Caco-2 (cell line): Measurements from ENCODE around the gene GAL3ST3. TPM values are rescaled to one million over a fixed set of nuclear protein-coding genes. Genes with fewer than 3 reads are reported as not detected.
A peak's percentile ranks its signal among the peaks of the same experiment; 100 is the strongest.

ENCODE experiments used
- BruUV-seq: library from RNA; stranded (reverse); fragments of 400-500 nt; replicated peaks from 2 replicates; lab custom pipeline; 2021; lab: Mats Ljungman, UMichigan
- CTCF ChIA-PET: fragments of 300-600 bp; sonication (Branson Sonifier 250); formaldehyde crosslinking; loops from one replicate; lab custom pipeline; 2022; ENCODE audit warnings: antibody characterized with exemption; lab: Charles Lee
- POLR2A ChIA-PET: fragments of 300-600 bp; sonication (Branson Sonifier 250); formaldehyde crosslinking; loops from one replicate; lab custom pipeline; 2022; ENCODE audit warnings: antibody characterized with exemption; lab: Charles Lee
- DNase-seq, 2 experiments: peaks; one replicate each; pipeline versions ENCODE4 v3.0.0 to v3.0.0-alpha.2; 2020 to 2022
- H3K27me3 ChIP-seq: replicated peaks from 2 replicates; pipeline ENCODE4 v1.6.0; 2011; ENCODE audit warnings: low read length; ENCODE audit not compliant: control insufficient read depth, insufficient read depth
- H3K36me3 ChIP-seq: 2 replicates; pipeline ENCODE4 v1.5.1; 2011; ENCODE audit warnings: low read length; ENCODE audit not compliant: control insufficient read depth, insufficient read depth
- H3K4me1 ChIP-seq: fragments of 250-450 bp; sonication (Bioruptor Pico); 2 replicates; pipeline ENCODE4 v1.5.1; 2020; ENCODE audit warnings: mild to moderate bottlenecking
- H3K4me3 ChIP-seq: 2 replicates; pipeline ENCODE4 v1.5.1; 2011; ENCODE audit warnings: low read depth, mild to moderate bottlenecking, control low read depth, low read length
- H3K9me3 ChIP-seq: fragments of 250-450 bp; sonication (Bioruptor Pico); 2 replicates; pipeline ENCODE4 v1.5.1; 2020; ENCODE audit warnings: mild to moderate bottlenecking, moderate library complexity
- H3K27ac Mint-ChIP-seq: one replicate; pipeline ENCODE4 v1.8.0; 2022; ENCODE audit warnings: mixed read lengths; ENCODE audit not compliant: unreplicated experiment
- H3K27me3 Mint-ChIP-seq: one replicate; pipeline ENCODE4 v1.8.0; 2022; ENCODE audit warnings: mixed read lengths; ENCODE audit not compliant: insufficient read depth, unreplicated experiment
- H3K36me3 Mint-ChIP-seq: one replicate; pipeline ENCODE4 v1.8.0; 2022; ENCODE audit warnings: mild to moderate bottlenecking, mixed read lengths; ENCODE audit not compliant: insufficient read depth, unreplicated experiment
- H3K4me1 Mint-ChIP-seq: one replicate; pipeline ENCODE4 v1.8.0; 2022; ENCODE audit warnings: low read depth, mixed read lengths; ENCODE audit not compliant: unreplicated experiment
- H3K4me3 Mint-ChIP-seq: one replicate; pipeline ENCODE4 v1.8.0; 2022; ENCODE audit warnings: mild to moderate bottlenecking, moderate library complexity, mixed read lengths; ENCODE audit not compliant: unreplicated experiment
- H3K9me3 Mint-ChIP-seq: one replicate; pipeline ENCODE4 v1.8.0; 2022; ENCODE audit warnings: mixed read lengths; ENCODE audit not compliant: unreplicated experiment
- CTCF ChIP-seq, 2 experiments: fragments of 200-600 bp in 1 of 2; IDR thresholded peaks; 1 replicate in 1 of 2; 2 replicates in 1 of 2; pipeline versions ENCODE4 v1.5.1 to v1.8.0; 2011 to 2022; ENCODE audit warnings: antibody characterized with exemption in 1 of 2, control low read depth in 1 of 2, inconsistent platforms in 1 of 2, low read depth in 1 of 2, low read length in 1 of 2, mild to moderate bottlenecking in 1 of 2, moderate library complexity in 1 of 2; ENCODE audit not compliant: insufficient read depth in 1 of 2, severe bottlenecking in 1 of 2, unreplicated experiment in 1 of 2
- intact Hi-C: fragments of 100-400 bp; cut with micrococcal nuclease; formaldehyde crosslinking; loops from one replicate; pipeline ENCODE4 v1.10.0; 2022; ENCODE audit not compliant: unreplicated experiment
- total RNA-seq: library from RNA; stranded (reverse); gene quantifications from 2 replicates; pipeline ENCODE4 v1.2.3, GENCODE V29; 2022

The GAL3ST3 gene
- total RNA-seq, 1 experiment from 2014 or later, result not detected

GRCh38 chr11:66056501-66056900, 7.5 kb upstream of the GAL3ST3 start:
- DNase-seq, result no peak
- TF ChIP-seq CTCF (IDR thresholded peaks at IDR 0.05; ENCODE audit: insufficient read depth in 1 of 2, low read depth in 1 of 2, low read length in 1 of 2, severe bottlenecking in 1 of 2, unreplicated experiment in 1 of 2), result no peak
- peaks cover 18% of the 10 kb centered on the region for H3K36me3 ChIP-seq
- Mint-ChIP-seq H3K27me3 (no peaks in the 10 kb centered on the region), H3K4me1 (peaks cover 7% of the 10 kb centered on the region), H3K36me3 (peaks cover 89% of the 10 kb centered on the region), H3K9me3 (no peaks in the 10 kb centered on the region), H3K4me3 (no peak overlapping the region), H3K27ac (no peak overlapping the region)
- CTCF ChIA-PET, result no interaction called here
- no TSS peak for BruUV-seq
- H3K4me1 ChIP-seq, result peaks cover 3% of the 10 kb centered on the region; the same call in 1 of the 2 replicates
- H3K4me3 ChIP-seq, result no peak overlapping the region
- H3K27me3 ChIP-seq, result no peaks in the 10 kb centered on the region
- POLR2A ChIA-PET, result interaction anchor here (0.6 kb wide), 1 partner anchor 59 kb away, joined by 5 read pairs; no protein-coding TSS in a partner anchor
- H3K9me3 ChIP-seq, result no peaks in the 10 kb centered on the region
- intact Hi-C loops, result no loop called here

GRCh38 chr11:66055021-66055420, 6.1 kb upstream of the GAL3ST3 start:
- POLR2A ChIA-PET, result no interaction called here
- Mint-ChIP-seq H3K27ac (no peak overlapping the region), H3K9me3 (no peaks in the 10 kb centered on the region), H3K4me3 (peak overlapping the region; percentile 56), H3K4me1 (peaks cover 14% of the 10 kb centered on the region), H3K36me3 (peaks cover 74% of the 10 kb centered on the region), H3K27me3 (no peaks in the 10 kb centered on the region)
- no TSS peak for BruUV-seq
- Histone ChIP-seq H3K9me3 (no peaks in the 10 kb centered on the region), H3K36me3 (peaks cover 17% of the 10 kb centered on the region), H3K4me1 (peaks cover 9% of the 10 kb centered on the region), H3K4me3 (no peak overlapping the region), H3K27me3 (no peaks in the 10 kb centered on the region)
- no peak for DNase-seq
- CTCF ChIA-PET, result no interaction called here
- intact Hi-C loops, result no loop called here
- no peak for TF ChIP-seq CTCF (IDR thresholded peaks at IDR 0.05; ENCODE audit: insufficient read depth in 1 of 2, low read depth in 1 of 2, low read length in 1 of 2, severe bottlenecking in 1 of 2, unreplicated experiment in 1 of 2)

- H3K4me3 ChIP-seq, result peak overlapping the region; percentile 71
- peak in 1 of 2 experiments; percentile 8 for TF ChIP-seq CTCF (IDR thresholded peaks at IDR 0.05; ENCODE audit: insufficient read depth in 1 of 2, low read depth in 1 of 2, low read length in 1 of 2, severe bottlenecking in 1 of 2, unreplicated experiment in 1 of 2)
- no peaks in the 10 kb centered on the region for H3K9me3 Mint-ChIP-seq
- H3K4me1 ChIP-seq, result peaks cover 9% of the 10 kb centered on the region
- POLR2A ChIA-PET, result interaction anchor here (0.5 to 2.3 kb wide), 13 partner anchors 10 to 941 kb away, joined by 3 to 14 read pairs (median 4); partner anchors contain the start of genes BANF1, CCDC85B, KAT5 and TM7SF2
- peaks cover 51% of the 10 kb centered on the region for H3K36me3 Mint-ChIP-seq
- DNase-seq, result no peak
- no peaks in the 10 kb centered on the region for H3K9me3 ChIP-seq
- no peaks in the 10 kb centered on the region for H3K27me3 Mint-ChIP-seq
- CTCF ChIA-PET, result interaction anchor here (0.6 to 2.0 kb wide), 8 partner anchors 15 to 332 kb away, joined by 3 to 7 read pairs (median 4); partner anchors contain the start of genes CCDC85B, FIBP, MUS81 and RNASEH2C
- H3K36me3 ChIP-seq, result peaks cover 7% of the 10 kb centered on the region
- no TSS peak for BruUV-seq
- H3K27me3 ChIP-seq, result no peaks in the 10 kb centered on the region
- H3K4me1 Mint-ChIP-seq, result peaks cover 14% of the 10 kb centered on the region
- H3K27ac Mint-ChIP-seq, result peak overlapping the region; percentile 96
- peak overlapping the region; percentile 91 for H3K4me3 Mint-ChIP-seq
- intact Hi-C loops, result loop anchor here (2.0 to 5.0 kb wide), 2 partner anchors 16 to 300 kb away; no protein-coding TSS in a partner anchor
Observed at GRCh38 chr11:66052664-66052982, 3.7 kb upstream of the GAL3ST3 start.
